ENCODE results near the gene HSPA4L.

GRCh38 chr4:127748957-127749356 lies 33.2 kb upstream of the HSPA4L start:
- TF ChIP-seq CTCF (IDR thresholded peaks at IDR 0.05) (no peak), USF2 (CRISPR knock-in tag; IDR thresholded peaks at IDR 0.05) (no peak), GABPB1 (CRISPR knock-in tag; IDR thresholded peaks at IDR 0.05) (no peak), AFF4 (CRISPR knock-in tag; IDR thresholded peaks at IDR 0.05; ENCODE audit: borderline replicate concordance) (no peak), MAX (CRISPR knock-in tag; IDR thresholded peaks at IDR 0.05) (no peak), E2F1 (CRISPR knock-in tag; IDR thresholded peaks at IDR 0.05) (no peak), ELF4 (CRISPR knock-in tag; IDR thresholded peaks at IDR 0.05; ENCODE audit: low read depth) (no peak)
